Neural cell (in vitro differentiated cells): Measurements from ENCODE around the gene SEPHS1. TPM values are rescaled to one million over a fixed set of nuclear protein-coding genes. Genes with fewer than 3 reads are reported as not detected.

Experiments
- H2AFZ ChIP-seq: fragments of 200-600, 300-800 bp; sonication (generic), shearing (Covaris generic); 2 replicates; pipeline ENCODE4 v1.6.0; 2014; ENCODE audit warnings: low read depth, mild to moderate bottlenecking, antibody characterized with exemption, low read length, moderate library complexity
- H3F3A ChIP-seq: fragments of 200-600 bp; shearing (Covaris generic); 2 replicates; pipeline ENCODE4 v1.6.1; 2016; ENCODE audit warnings: mild to moderate bottlenecking, moderate library complexity, mixed read lengths, antibody characterized with exemption, low read length; ENCODE audit not compliant: insufficient read depth, poor library complexity, severe bottlenecking
- H3K27ac ChIP-seq: fragments of 200-600, 300-800 bp; sonication (generic), shearing (Covaris generic); 2 replicates; pipeline ENCODE4 v1.5.1; 2014; ENCODE audit warnings: mild to moderate bottlenecking, low read length, moderate library complexity
- H3K27me3 ChIP-seq: fragments of 300-800, 200-600 bp; sonication (generic), shearing (Covaris generic); 2 replicates; pipeline ENCODE4 v1.6.0; 2014; ENCODE audit warnings: mild to moderate bottlenecking, low read depth, low read length, moderate library complexity; ENCODE audit not compliant: insufficient read depth
- H3K36me3 ChIP-seq: fragments of 300-800, 200-600 bp; sonication (generic), shearing (Covaris generic); 2 replicates; pipeline ENCODE4 v1.5.1; 2014; ENCODE audit warnings: mild to moderate bottlenecking, antibody characterized with exemption, low read length, moderate library complexity; ENCODE audit not compliant: insufficient read depth
- H3K4me2 ChIP-seq: fragments of 300-800, 200-600 bp; sonication (generic), shearing (Covaris generic); 2 replicates; pipeline ENCODE4 v1.6.0; 2014; ENCODE audit warnings: mild to moderate bottlenecking, low read length
- H3K4me3 ChIP-seq: fragments of 300-800, 200-600 bp; sonication (generic), shearing (Covaris generic); 2 replicates; pipeline ENCODE4 v1.5.1; 2014; ENCODE audit warnings: mild to moderate bottlenecking, low read length, moderate library complexity
- H3K79me2 ChIP-seq: fragments of 200-600 bp; shearing (Covaris generic); replicated peaks from 2 replicates; pipeline ENCODE4 v1.6.0; 2014; ENCODE audit warnings: mild to moderate bottlenecking, low read length, moderate library complexity; ENCODE audit not compliant: insufficient read depth
- H3K9ac ChIP-seq: fragments of 300-800, 200-600 bp; sonication (generic), shearing (Covaris generic); 2 replicates; pipeline ENCODE4 v1.6.1; 2016; ENCODE audit warnings: mild to moderate bottlenecking, low read length, mixed read lengths
- H3K9me2 ChIP-seq: fragments of 200-600 bp; shearing (Covaris generic); 2 replicates; pipeline ENCODE4 v1.6.1; 2016; ENCODE audit warnings: mild to moderate bottlenecking, low read length, mixed read lengths; ENCODE audit not compliant: insufficient read depth
- H3K9me3 ChIP-seq: fragments of 200-600, 300-800 bp; sonication (generic), shearing (Covaris generic); 2 replicates; pipeline ENCODE4 v1.6.1; 2016; ENCODE audit warnings: mild to moderate bottlenecking, mixed run types, low read length, moderate library complexity, mixed read lengths
- H4K20me1 ChIP-seq: fragments of 200-600 bp; shearing (Covaris generic); 2 replicates; pipeline ENCODE4 v1.6.1; 2016; ENCODE audit warnings: mild to moderate bottlenecking, mixed run types; ENCODE audit not compliant: insufficient read depth
- EP300 ChIP-seq: fragments of 450-650 bp; conservative IDR thresholded peaks from 2 replicates; pipeline ENCODE4 v1.6.1; 2014; ENCODE audit warnings: antibody characterized with exemption, mild to moderate bottlenecking, moderate library complexity; ENCODE audit not compliant: poor library complexity, severe bottlenecking
- EZH2 ChIP-seq: fragments of 200-600, 300-800 bp; shearing (Covaris generic), sonication (generic); IDR thresholded peaks from 2 replicates; pipeline ENCODE4 v1.6.1; 2014; ENCODE audit warnings: antibody characterized with exemption, low read length, borderline replicate concordance, mild to moderate bottlenecking; ENCODE audit not compliant: insufficient read depth, poor library complexity, severe bottlenecking
- MXI1 ChIP-seq: fragments of 450-650 bp; conservative IDR thresholded peaks from 2 replicates; pipeline ENCODE4 v1.6.1; 2014; ENCODE audit warnings: antibody characterized with exemption, mild to moderate bottlenecking; ENCODE audit not compliant: poor library complexity, severe bottlenecking
- POLR2AphosphoS5 ChIP-seq: IDR thresholded peaks from 2 replicates; pipeline ENCODE4 v1.6.1; 2012
- RAD21 ChIP-seq: fragments of 450-650 bp; conservative IDR thresholded peaks from 2 replicates; pipeline ENCODE4 v1.6.1; 2014; ENCODE audit warnings: antibody characterized with exemption, mild to moderate bottlenecking, moderate library complexity
- REST ChIP-seq: IDR thresholded peaks from 2 replicates; pipeline ENCODE4 v1.6.1; 2012; ENCODE audit warnings: borderline replicate concordance
- SMC3 ChIP-seq: fragments of 450-650 bp; conservative IDR thresholded peaks from 2 replicates; pipeline ENCODE4 v1.6.1; 2014; ENCODE audit warnings: antibody characterized with exemption, mild to moderate bottlenecking, moderate library complexity; ENCODE audit not compliant: poor library complexity
- TAF1 ChIP-seq: IDR thresholded peaks from 2 replicates; pipeline ENCODE4 v1.6.1; 2012; ENCODE audit warnings: low read depth
- polyA plus RNA-seq: library from polyadenylated mRNA; depleted of rRNA; stranded (reverse); fragments of >200 nt; gene quantifications from 2 replicates; pipeline ENCODE4 v1.2.3, GENCODE V29; 2014
- TF ChIP-seq, protein P1 (sequence below): fragments of 450-650 bp; IDR thresholded peaks from 2 replicates; pipeline ENCODE4 v1.5.1; 2014; ENCODE audit warnings: antibody characterized with exemption, mild to moderate bottlenecking, moderate library complexity; ENCODE audit not compliant: poor library complexity, severe bottlenecking

SEPHS1 gene
- polyA plus RNA-seq, 1 donor from 2014 or later, result 61.0 TPM

- no peaks in the 10 kb centered on the region for H3F3A ChIP-seq
- H4K20me1 ChIP-seq, result no peaks in the 10 kb centered on the region
- no peak overlapping the region for H3K4me3 ChIP-seq
- H3K27me3 ChIP-seq, result no peaks in the 10 kb centered on the region
- no peak overlapping the region for H3K9ac ChIP-seq
- H3K9me2 ChIP-seq, result no peaks in the 10 kb centered on the region
- TF ChIP-seq RAD21 (no peak), POLR2AphosphoS5 (no peak), MXI1 (no peak)
- TF ChIP-seq, protein P1, sequence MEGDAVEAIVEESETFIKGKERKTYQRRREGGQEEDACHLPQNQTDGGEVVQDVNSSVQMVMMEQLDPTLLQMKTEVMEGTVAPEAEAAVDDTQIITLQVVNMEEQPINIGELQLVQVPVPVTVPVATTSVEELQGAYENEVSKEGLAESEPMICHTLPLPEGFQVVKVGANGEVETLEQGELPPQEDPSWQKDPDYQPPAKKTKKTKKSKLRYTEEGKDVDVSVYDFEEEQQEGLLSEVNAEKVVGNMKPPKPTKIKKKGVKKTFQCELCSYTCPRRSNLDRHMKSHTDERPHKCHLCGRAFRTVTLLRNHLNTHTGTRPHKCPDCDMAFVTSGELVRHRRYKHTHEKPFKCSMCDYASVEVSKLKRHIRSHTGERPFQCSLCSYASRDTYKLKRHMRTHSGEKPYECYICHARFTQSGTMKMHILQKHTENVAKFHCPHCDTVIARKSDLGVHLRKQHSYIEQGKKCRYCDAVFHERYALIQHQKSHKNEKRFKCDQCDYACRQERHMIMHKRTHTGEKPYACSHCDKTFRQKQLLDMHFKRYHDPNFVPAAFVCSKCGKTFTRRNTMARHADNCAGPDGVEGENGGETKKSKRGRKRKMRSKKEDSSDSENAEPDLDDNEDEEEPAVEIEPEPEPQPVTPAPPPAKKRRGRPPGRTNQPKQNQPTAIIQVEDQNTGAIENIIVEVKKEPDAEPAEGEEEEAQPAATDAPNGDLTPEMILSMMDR, result no peak
- no peak overlapping the region for H3K4me2 ChIP-seq
- no peaks in the 10 kb centered on the region for H3K36me3 ChIP-seq
- no peaks in the 10 kb centered on the region for H3K9me3 ChIP-seq
- H2AFZ ChIP-seq, result no peak overlapping the region
- H3K79me2 ChIP-seq, result no peaks in the 10 kb centered on the region
- H3K27ac ChIP-seq, result no peak overlapping the region
Observed at GRCh38 chr10:13272164-13272571, 75.9 kb downstream of the SEPHS1 start.

- Histone ChIP-seq H3K4me3 (no peak overlapping the region), H3K9ac (no peak overlapping the region), H3K36me3 (no peaks in the 10 kb centered on the region), H3K79me2 (no peaks in the 10 kb centered on the region), H2AFZ (no peak overlapping the region), H4K20me1 (no peaks in the 10 kb centered on the region), H3K4me2 (no peak overlapping the region), H3F3A (no peaks in the 10 kb centered on the region), H3K9me3 (no peaks in the 10 kb centered on the region), H3K27ac (no peak overlapping the region), H3K9me2 (no peaks in the 10 kb centered on the region), H3K27me3 (no peaks in the 10 kb centered on the region)
- TF ChIP-seq, protein P1, result no peak
- no peak for TF ChIP-seq EZH2
- no peak for TF ChIP-seq RAD21
- TF ChIP-seq TAF1, result no peak
- TF ChIP-seq POLR2AphosphoS5, result no peak
- no peak for TF ChIP-seq REST
- TF ChIP-seq SMC3, result no peak
- no peak for TF ChIP-seq MXI1
- TF ChIP-seq EP300, result no peak
Observed at GRCh38 chr10:13271552-13272163, 76.4 kb downstream of the SEPHS1 start.
